Heart right ventricle (tissue), 16 donors: Measurements from ENCODE around the gene LARP7. TPM values are rescaled to one million over a fixed set of nuclear protein-coding genes. Genes with fewer than 3 reads are reported as not detected.
"Not testable (repeated sequence)": the region's sequence is repeated elsewhere in the genome, so short reads cannot be mapped to it uniquely, and the experiment has no call there.

Source experiments
- ATAC-seq, 8 donors: fragments of 200-7000 bp; cut with Tn5 transposase; one replicate each; pipeline ENCODE4 v1.9.1; 2020; ENCODE audit warnings: mild to moderate bottlenecking in 8 of 8, moderate library complexity in 8 of 8, moderate number of reproducible peaks in 1 of 8
- DNase-seq, 2 donors: peaks; one replicate each; pipeline ENCODE4 v3.0.0-alpha.2; 2020
- H3K27ac ChIP-seq, 10 donors: fragments of 200-600 bp; sonication (generic) in 2 of 10; one replicate each; pipeline versions ENCODE4 v1.5.0 to v1.8.0; 2020 to 2022; ENCODE audit warnings: mild to moderate bottlenecking in 3 of 10
- H3K27me3 ChIP-seq, 7 donors: fragments of 200-600 bp; one replicate each; pipeline ENCODE4 v1.8.0; 2021 to 2022; ENCODE audit warnings: mild to moderate bottlenecking in 2 of 7
- H3K36me3 ChIP-seq, 9 donors: fragments of 200-600 bp; sonication (generic) in 1 of 9; one replicate each; pipeline versions ENCODE4 v1.5.0 to v1.8.0; 2020 to 2022; ENCODE audit warnings: mild to moderate bottlenecking in 2 of 9
- H3K4me1 ChIP-seq, 9 donors: fragments of 200-600 bp; sonication (generic) in 1 of 9; one replicate each; pipeline versions ENCODE4 v1.5.0 to v1.8.0; 2020 to 2022; ENCODE audit warnings: mild to moderate bottlenecking in 4 of 9
- H3K4me3 ChIP-seq, 10 donors: fragments of 200-600 bp; sonication (generic) in 2 of 10; one replicate each; pipeline versions ENCODE4 v1.5.0 to v1.8.0; 2020 to 2022; ENCODE audit warnings: mild to moderate bottlenecking in 7 of 10, moderate library complexity in 2 of 10
- H3K9me3 ChIP-seq, 11 donors: fragments of 200-600 bp in 10 of 11; sonication (generic) in 2 of 11; one replicate each; pipeline versions ENCODE4 v1.5.0 to v1.8.0; 2013 to 2022; ENCODE audit warnings: mild to moderate bottlenecking in 2 of 11, control low read depth in 1 of 11, moderate library complexity in 1 of 11
- WGBS, 2 donors: extraction: QIAGEN DNeasy Blood & Tissue Kit; methylation state at CpG; one replicate each; pipeline ENCODE4 v1.1.7; 2013; ENCODE audit warnings: inconsistent platforms in 1 of 2; 5-methylcytosine and 5-hydroxymethylcytosine counted together
- intact Hi-C, 10 donors: fragments of 100-400 bp; cut with DNase I; formaldehyde crosslinking; loops; one replicate each; pipeline versions ENCODE4 v1.11.1 to v1.14.2; 2022
- microRNA-seq, 2 donors: library from miRNA; unstranded; fragments of <30 nt; microRNA quantifications; one replicate each; pipeline ENCODE4 v1.2.0, GENCODE V29; 2021
- polyA plus RNA-seq, 2 donors: library from polyadenylated mRNA; stranded (reverse); fragments of 200-250 nt; gene quantifications; one replicate each; pipeline ENCODE4 v1.2.3, GENCODE V29; 2013
- total RNA-seq, 10 donors: library from RNA; stranded (reverse); fragmentation: NEBNext Ultra II Directional in 3 of 10; extraction: Animal tissue kit (Norgen Biotek cat#: 25700) in 3 of 10; gene quantifications; one replicate each; pipeline versions ENCODE4 v1.2.1 to v1.2.4, GENCODE V29; 2021 to 2023
- TF ChIP-seq, protein P1 (sequence below), 9 donors: fragments of 200-600 bp; sonication (generic) in 2 of 9; IDR thresholded peaks; one replicate each; pipeline versions ENCODE4 v1.5.0 to v1.8.0; 2021 to 2022; ENCODE audit warnings: antibody characterized with exemption in 9 of 9, mild to moderate bottlenecking in 5 of 9, moderate library complexity in 1 of 9
- donor health status: Arrhythmogenic right ventricular cardiomyopathy.
- donor health status: ischemic (EF 13 %, LVEDD 7.1; RV severe dilation, severe dysfunction).
- donor health status: healthy with polysubstance abuse.
- donor health status: DM: no; HTN: yes; CAD: no.
- donor health status: DM: no; HTN: no; CAD: no.
- donor health status: ischemic (EF 25% LVEDD 6.9; RV normal size, moderate dysfunction).
- donor health status: ischemic (EF 25% LVEDD 5.7; RV mildly dilated, moderate dysfunction).
- donor health status: healthy.
- donor health status: DM: yes; HTN: yes; CAD: no.
- donor health status: Ischemic cardiomyopathy.
- donor health status: ischemic (EF 35%, LVEDD 5.7; RV mildly dilated, moderate dysfunction).
- donor health status: nonischemic (EF 11% LVEDD 7.7; RV severe dilation, severe dysfunction).
- donor health status: DM: yes; HTN: yes; CAD: no.
- donor health status: PGD.
- donor health status: ischemic (EF 29% LVEDD 5.4; RV normal size, mild dysfunction).
- donor health status: nonischemic (EF 23%, LVEDD 6.1; RV moderate dilation, normal function).

Gene LARP7
- total and polyA plus RNA-seq, 12 donors = 39.1 to 80.3 (median 49.9) TPM

- intact Hi-C loops = no loop called here
- 82 to 83% methylated on average over 7 of the region's 7 CpGs for WGBS, 2 donors
- peaks cover 0 to 60% (median 22%) of the 10 kb centered on the region in 7 donors for H3K27me3 ChIP-seq
Measured at GRCh38 chr4:112704322-112704721, 67.4 kb downstream of the LARP7 start.

DNA sequence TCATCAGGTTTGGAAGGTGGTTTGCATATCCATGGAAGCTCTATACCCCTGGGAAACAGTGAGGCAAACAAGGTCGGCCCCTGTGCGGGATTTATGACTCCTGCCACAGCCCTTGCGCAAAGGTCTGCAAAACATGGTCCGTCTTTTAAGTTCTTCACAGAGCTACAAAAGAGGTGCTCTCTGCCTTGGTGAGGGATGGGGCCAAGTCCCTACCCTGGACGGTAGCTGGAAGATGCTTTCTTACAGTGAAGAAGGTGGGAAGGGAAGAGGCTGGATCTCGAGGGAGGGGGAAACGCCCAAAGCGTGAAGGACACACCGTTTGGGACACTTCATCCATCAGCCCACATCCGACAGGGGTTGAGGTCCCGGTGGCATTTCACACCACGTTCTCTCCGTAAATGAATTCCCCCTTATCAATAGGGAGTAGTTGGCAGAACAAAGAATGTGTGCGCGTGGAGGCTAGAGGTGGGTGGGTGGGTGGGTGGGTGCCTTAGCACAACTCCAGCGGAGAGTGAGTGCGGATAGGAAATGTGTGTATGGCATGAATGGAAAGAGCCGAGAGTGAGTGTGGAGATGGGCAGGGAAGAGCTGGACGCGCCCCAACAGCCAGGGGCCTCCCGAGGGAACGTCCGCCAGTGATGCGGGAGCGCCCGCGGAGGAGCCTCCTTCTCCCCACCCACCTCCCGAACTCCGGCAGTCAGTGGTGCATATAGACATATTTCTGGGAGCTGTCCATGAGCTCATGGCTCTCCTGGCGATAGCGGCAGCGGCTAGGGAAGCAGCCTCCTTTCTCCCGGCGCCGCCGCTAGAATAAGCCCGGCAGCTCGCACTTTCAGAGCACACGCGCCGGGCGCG, 68.3 kb downstream of the LARP7 start:
- peaks cover 0 to 66% (median 22%) of the 10 kb centered on the region in 7 donors for H3K27me3 ChIP-seq
- H3K9me3 ChIP-seq = no peaks in the 10 kb centered on the region
- H3K27ac ChIP-seq = peak overlapping the region in 8 of 10 donors; percentile 44 to 82 (median 70)
- TF ChIP-seq, protein P1, sequence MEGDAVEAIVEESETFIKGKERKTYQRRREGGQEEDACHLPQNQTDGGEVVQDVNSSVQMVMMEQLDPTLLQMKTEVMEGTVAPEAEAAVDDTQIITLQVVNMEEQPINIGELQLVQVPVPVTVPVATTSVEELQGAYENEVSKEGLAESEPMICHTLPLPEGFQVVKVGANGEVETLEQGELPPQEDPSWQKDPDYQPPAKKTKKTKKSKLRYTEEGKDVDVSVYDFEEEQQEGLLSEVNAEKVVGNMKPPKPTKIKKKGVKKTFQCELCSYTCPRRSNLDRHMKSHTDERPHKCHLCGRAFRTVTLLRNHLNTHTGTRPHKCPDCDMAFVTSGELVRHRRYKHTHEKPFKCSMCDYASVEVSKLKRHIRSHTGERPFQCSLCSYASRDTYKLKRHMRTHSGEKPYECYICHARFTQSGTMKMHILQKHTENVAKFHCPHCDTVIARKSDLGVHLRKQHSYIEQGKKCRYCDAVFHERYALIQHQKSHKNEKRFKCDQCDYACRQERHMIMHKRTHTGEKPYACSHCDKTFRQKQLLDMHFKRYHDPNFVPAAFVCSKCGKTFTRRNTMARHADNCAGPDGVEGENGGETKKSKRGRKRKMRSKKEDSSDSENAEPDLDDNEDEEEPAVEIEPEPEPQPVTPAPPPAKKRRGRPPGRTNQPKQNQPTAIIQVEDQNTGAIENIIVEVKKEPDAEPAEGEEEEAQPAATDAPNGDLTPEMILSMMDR (IDR thresholded peaks at IDR 0.05) = no peak
- peak overlapping the region in 9 of 10 donors; percentile 52 to 70 (median 60) for H3K4me3 ChIP-seq
- WGBS, 2 donors = 4 to 5% methylated on average over 38 to 43 of the region's 43 CpGs
- H3K4me1 ChIP-seq = peaks cover 0 to 15% (median 4%) of the 10 kb centered on the region in 9 donors
- intact Hi-C loops = loop anchor here in 1 of 10 donors (5.0 kb wide), 1 partner anchor 33 kb away; no protein-coding TSS in a partner anchor
- DNase-seq = peak; percentile 38 to 46
- no peaks in the 10 kb centered on the region for H3K36me3 ChIP-seq
- peak; percentile 76 to 86 (median 83) for ATAC-seq

More at GRCh38 chr4:112704322-112704721, 67.4 kb downstream of the LARP7 start:
- TF ChIP-seq, protein P1 (IDR thresholded peaks at IDR 0.05) = no peak
- no peak for ATAC-seq
- no peaks in the 10 kb centered on the region for H3K36me3 ChIP-seq
- no peak for DNase-seq
- no peaks in the 10 kb centered on the region for H3K9me3 ChIP-seq
- no peak overlapping the region for H3K27ac ChIP-seq
- no peak overlapping the region for H3K4me3 ChIP-seq
- H3K4me1 ChIP-seq = peaks cover 0 to 15% (median 4%) of the 10 kb centered on the region in 9 donors

DNA sequence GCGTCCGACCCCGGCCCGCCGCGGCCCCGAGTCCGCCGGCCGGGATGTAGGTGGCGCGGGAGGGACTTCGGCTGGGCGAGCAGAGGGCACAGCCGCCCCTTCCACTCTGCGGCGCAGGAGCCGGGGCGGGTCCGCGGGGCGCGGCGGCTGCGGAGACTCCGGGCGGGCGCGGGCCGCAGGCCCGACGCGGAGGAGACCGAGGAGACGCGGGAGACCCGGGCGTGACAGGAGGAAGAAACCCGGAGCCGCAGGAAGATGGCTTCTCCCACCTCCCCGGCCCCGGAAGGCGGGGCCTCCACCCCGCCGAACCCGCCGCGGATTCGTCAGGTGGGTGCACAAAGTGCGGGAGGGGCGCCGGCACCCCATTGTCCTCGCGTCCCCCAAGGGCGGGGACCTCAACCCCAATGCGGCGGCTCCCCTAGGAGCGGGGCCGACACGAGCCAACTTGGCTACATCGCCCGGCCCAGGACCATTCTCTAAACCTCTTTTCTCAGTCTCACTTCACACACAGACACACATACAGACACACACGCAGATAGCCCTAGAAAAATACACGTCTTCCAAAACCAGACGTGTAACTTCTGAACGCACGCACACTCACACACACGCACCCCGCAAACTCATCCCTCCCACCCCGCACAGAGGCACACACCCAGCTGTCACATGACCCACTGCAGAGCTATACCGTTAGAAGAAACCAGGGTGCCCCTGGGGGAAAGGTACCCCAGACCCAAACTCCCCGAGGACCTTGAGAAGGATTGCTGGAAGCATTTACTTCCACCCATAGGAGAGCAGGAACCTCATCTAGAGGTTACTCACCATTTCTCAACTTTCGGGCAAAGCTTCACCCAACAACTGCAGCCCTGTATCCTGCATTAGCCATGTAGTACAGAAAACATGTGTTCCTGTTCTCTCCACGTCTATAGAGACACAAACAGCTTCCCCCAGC, 69.2 kb downstream of the LARP7 start:
- DNase-seq (peak; percentile 7 to 19), ATAC-seq (peak; percentile 68 to 79 (median 74))
- Histone ChIP-seq H3K4me3 (peak overlapping the region; percentile 7 to 70 (median 60)), H3K27me3 (peaks cover 0 to 66% (median 22%) of the 10 kb centered on the region in 7 donors), H3K27ac (peak overlapping the region; percentile 27 to 83 (median 76)), H3K4me1 (peaks cover 0 to 15% (median 4%) of the 10 kb centered on the region in 9 donors)
- not testable (repeated sequence) for H3K36me3 ChIP-seq, H3K9me3 ChIP-seq
- WGBS, 2 donors = 0 to 1% methylated on average over 29 to 34 of the region's 74 CpGs
- intact Hi-C loops = loop anchor here in 1 of 10 donors (5.0 kb wide), 1 partner anchor 34 kb away; no protein-coding TSS in a partner anchor

DNA sequence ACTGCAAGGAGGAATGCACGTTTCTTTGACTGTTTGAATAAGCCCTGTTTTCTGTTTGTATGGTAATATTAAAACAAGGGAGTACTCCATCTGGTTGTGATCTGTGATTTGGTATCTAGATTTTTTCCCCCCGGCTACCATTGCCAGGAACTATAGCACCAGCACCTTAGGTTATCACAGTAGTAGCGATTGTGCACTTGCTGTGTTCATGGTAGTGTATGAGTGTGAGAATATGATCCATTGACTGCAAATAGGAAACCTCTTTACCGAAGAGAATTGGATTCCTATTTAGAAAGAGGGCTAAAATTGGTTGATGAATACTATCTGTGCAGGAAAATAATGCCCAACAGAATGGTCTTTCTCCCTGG, 69.9 kb downstream of the LARP7 start:
- no peak for DNase-seq
- ATAC-seq = peak in 2 of 8 donors; percentile 4 to 31
- no peaks in the 10 kb centered on the region for H3K36me3 ChIP-seq
- no peaks in the 10 kb centered on the region for H3K9me3 ChIP-seq
- TF ChIP-seq, protein P1 (IDR thresholded peaks at IDR 0.05) = no peak
- intact Hi-C loops = loop anchor here in 1 of 10 donors (5.0 kb wide), 1 partner anchor 35 kb away; no protein-coding TSS in a partner anchor
- WGBS, 2 donors = 5 to 6% methylated on average over 4 of the region's 4 CpGs
- peak overlapping the region in 9 of 10 donors; percentile 27 to 83 (median 76) for H3K27ac ChIP-seq
- peaks cover 0 to 66% (median 22%) of the 10 kb centered on the region in 7 donors for H3K27me3 ChIP-seq
- H3K4me3 ChIP-seq = peak overlapping the region; percentile 7 to 70 (median 60)
- peaks cover 0 to 15% (median 4%) of the 10 kb centered on the region in 9 donors for H3K4me1 ChIP-seq

Small RNAs within 50 kb of the gene (microRNA-seq; reads per million reads assigned to microRNA genes)
- gene MIR302A (1,311 to 1,667 reads per million in 2 donors), gene MIR302B (1,508 to 1,510 reads per million in 2 donors), gene MIR302C (238 to 294 reads per million in 2 donors), gene MIR302D (908 to 1,043 reads per million in 2 donors), gene MIR367 (0.60 to 1.5 reads per million in 2 donors)

Other genes starting within 250 kb of the LARP7 start
- not detected for gene NEUROG2, start 121.0 kb upstream of the LARP7 start, total RNA-seq
- not detected for gene NEUROG2, start 121.0 kb upstream of the LARP7 start, polyA plus RNA-seq
- 1 to 10 TPM in 9 of 10 donors, under 1 TPM in 1; 0.81 to 3.2 (median 2.1) TPM for gene ZGRF1, start 234 bp upstream of the LARP7 start, total RNA-seq
- 1 to 10 TPM in 1 of 2 donors, under 1 TPM in 1; 0.77 to 5.3 TPM for gene ZGRF1, start 234 bp upstream of the LARP7 start, polyA plus RNA-seq